GM12872 (cell line): ENCODE measurements around the gene GPATCH4.

Source experiments
- CTCF ChIP-seq: IDR thresholded peaks from 3 replicates; pipeline ENCODE4 v1.5.1; 2011; ENCODE audit warnings: low read depth, mild to moderate bottlenecking, low read length, moderate library complexity; ENCODE audit not compliant: insufficient read depth

The GPATCH4 gene

GRCh38 chr1:156559797-156560385, 41.4 kb downstream of the GPATCH4 start:
- no peak for TF ChIP-seq CTCF

GRCh38 chr1:156559086-156559796, 42.0 kb downstream of the GPATCH4 start:
- no peak for TF ChIP-seq CTCF

GRCh38 chr1:156556354-156556753, 44.9 kb downstream of the GPATCH4 start:
- no peak for TF ChIP-seq CTCF

- no peak for TF ChIP-seq CTCF
Measured at GRCh38 chr1:156555715-156556114, 45.6 kb downstream of the GPATCH4 start.

GRCh38 chr1:156554971-156555370, 46.3 kb downstream of the GPATCH4 start:
- TF ChIP-seq CTCF, result no peak

- no peak for TF ChIP-seq CTCF
Measured at GRCh38 chr1:156553860-156554485, 47.3 kb downstream of the GPATCH4 start.

GRCh38 chr1:156552518-156552917, 48.8 kb downstream of the GPATCH4 start:
- TF ChIP-seq CTCF, result no peak
